GM12878 (cell line): ENCODE measurements around the gene PAXX.

Experiments used
- CTCF ChIP-seq, 3 experiments: IDR thresholded peaks in 2 of 3; conservative IDR thresholded peaks in 1 of 3; 2 replicates each; pipeline ENCODE4 v1.5.1; 2011; ENCODE audit warnings: low read depth in 3 of 3, low read length in 3 of 3, mild to moderate bottlenecking in 3 of 3, control low read depth in 2 of 3, moderate library complexity in 2 of 3, inconsistent platforms in 1 of 3, mixed read lengths in 1 of 3; ENCODE audit not compliant: control insufficient read depth in 2 of 3, insufficient read depth in 1 of 3; ENCODE audit errors: extremely low read depth in 1 of 3
- POLR2A ChIP-seq: IDR thresholded peaks from 2 replicates; pipeline ENCODE4 v1.6.1; 2011; ENCODE audit warnings: low read depth, mild to moderate bottlenecking, low read length
- REST ChIP-seq: IDR thresholded peaks from 2 replicates; pipeline ENCODE4 v1.6.1; 2012; ENCODE audit warnings: mild to moderate bottlenecking, low read depth, low read length

DNA sequence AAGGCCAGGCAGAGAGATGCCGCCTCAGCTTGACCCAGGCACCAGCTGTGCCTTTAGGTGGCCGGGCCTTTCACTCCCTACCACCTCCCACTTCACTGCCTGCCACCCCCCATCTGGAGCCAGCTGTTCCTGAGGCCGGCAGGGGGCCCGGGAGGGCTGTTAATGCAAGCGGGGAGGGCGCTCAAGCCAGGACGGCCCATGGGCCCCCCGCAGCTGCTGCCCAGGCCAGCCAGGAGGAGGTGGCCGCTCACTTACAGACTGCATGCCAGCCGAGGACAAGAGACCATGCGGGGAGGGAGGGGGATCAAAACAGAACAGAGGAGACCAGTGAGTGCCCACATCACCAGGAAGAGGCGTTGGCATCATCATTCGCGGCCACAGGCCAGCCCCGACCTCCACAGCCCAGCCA, 31.4 kb downstream of the PAXX start:
- TF ChIP-seq REST (no peak), POLR2A (no peak), CTCF (IDR thresholded peaks at IDR 0.05 in 2 of 3, conservative IDR thresholded peaks at IDR 0.05 in 1 of 3; ENCODE audit: control insufficient read depth in 2 of 3, extremely low read depth in 1 of 3, insufficient read depth in 1 of 3, low read depth in 3 of 3, low read length in 3 of 3) (no peak)
